GM12878 (cell line): Measurements from ENCODE around the gene FKBP2. TPM values are rescaled to one million over a fixed set of nuclear protein-coding genes. Genes with fewer than 3 reads are reported as not detected.

ENCODE experiments used
- EGR1 ChIP-seq, 2 experiments: IDR thresholded peaks; 1 replicate in 1 of 2; 2 replicates in 1 of 2; pipeline ENCODE4 v1.6.1; 2011 to 2012; ENCODE audit warnings: low read depth in 2 of 2, low read length in 2 of 2, borderline replicate concordance in 1 of 2, mild to moderate bottlenecking in 1 of 2, moderate library complexity in 1 of 2
- ETV6 ChIP-seq, 2 experiments: fragments of 450-650 bp in 1 of 2; IDR thresholded peaks in 1 of 2; conservative IDR thresholded peaks in 1 of 2; 2 replicates each; pipeline ENCODE4 v1.6.1; 2014; ENCODE audit warnings: antibody characterized with exemption in 1 of 2, borderline replicate concordance in 1 of 2, low read depth in 1 of 2, mild to moderate bottlenecking in 1 of 2, moderate library complexity in 1 of 2
- GABPA ChIP-seq: IDR thresholded peaks from 2 replicates; pipeline ENCODE4 v1.6.1; 2014; ENCODE audit warnings: antibody characterized with exemption, low read depth, mild to moderate bottlenecking, inconsistent platforms
- IRF4 ChIP-seq: IDR thresholded peaks from 2 replicates; pipeline ENCODE4 v1.6.1; 2011; ENCODE audit warnings: low read depth, low read length
- LARP7 ChIP-seq: fragments of 450-650 bp; IDR thresholded peaks from 2 replicates; pipeline ENCODE4 v1.6.1; 2017; ENCODE audit warnings: mild to moderate bottlenecking
- NBN ChIP-seq: fragments of 450-650 bp; IDR thresholded peaks from 2 replicates; pipeline ENCODE4 v1.6.1; 2016
- POU2F2 ChIP-seq: IDR thresholded peaks from 3 replicates; pipeline ENCODE4 v1.6.1; 2011; ENCODE audit warnings: low read depth, mild to moderate bottlenecking, low read length, borderline replicate concordance
- SMARCA5 ChIP-seq: fragments of 450-650 bp; IDR thresholded peaks from 2 replicates; pipeline ENCODE4 v1.6.1; 2017; ENCODE audit warnings: mild to moderate bottlenecking
- TCF3 ChIP-seq: IDR thresholded peaks from 2 replicates; pipeline ENCODE4 v1.6.1; 2012; ENCODE audit warnings: low read depth, mild to moderate bottlenecking, low read length, borderline replicate concordance; ENCODE audit not compliant: insufficient read depth
- polyA plus RNA-seq, 11 experiments: library from polyadenylated mRNA; depleted of rRNA in 4 of 11; unstranded in 6 of 11; stranded (reverse) in 5 of 11; fragments of >200 nt; fragmentation: Nextera tagmentation in 4 of 11; fragmentation: Illumina TruSeq in 1 of 11; extraction: Ambion mirVana in 4 of 11; extraction: Trizol in 1 of 11; gene quantifications; 1 replicate in 1 of 11; 2 replicates in 10 of 11; pipeline versions ENCODE4 v1.2.1 to v1.2.3, GENCODE V29; 2011 to 2016; ENCODE audit warnings: inconsistent platforms in 2 of 11, missing spikeins in 2 of 11, low read depth in 1 of 11
- total RNA-seq, 4 experiments: library from RNA; depleted of rRNA in 3 of 4; stranded (reverse); fragments of >200 nt in 3 of 4; fragmentation: Illumina TruSeq in 1 of 4; extraction: Trizol in 1 of 4; gene quantifications; 2 replicates each; pipeline versions ENCODE4 v1.2.1 to v1.2.3, GENCODE V29; 2013 to 2021
- TF ChIP-seq, protein P1 (sequence below): fragments of 150-350 bp; IDR thresholded peaks from 2 replicates; pipeline ENCODE4 v1.6.1; 2016; ENCODE audit warnings: low read depth, low read length
- TF ChIP-seq, protein P2 (sequence below): IDR thresholded peaks from 2 replicates; pipeline ENCODE4 v1.6.1; 2011; ENCODE audit warnings: borderline replicate concordance, low read depth, mild to moderate bottlenecking, moderate library complexity, low read length; ENCODE audit not compliant: insufficient read depth, poor library complexity, severe bottlenecking
- TF ChIP-seq, protein P3 (sequence below): IDR thresholded peaks from 2 replicates; pipeline ENCODE4 v1.6.1; 2012; ENCODE audit warnings: low read length, inconsistent platforms
- TF ChIP-seq, protein P4 (sequence below): fragments of 450-650 bp; formaldehyde crosslinking; IDR thresholded peaks from 2 replicates; pipeline ENCODE4 v1.4.0; 2020; ENCODE audit warnings: mild to moderate bottlenecking, moderate library complexity

Gene FKBP2
- total and polyA plus RNA-seq, 10 of the 15 experiments (the other 5 are each of a cell fraction or from before 2014, with no cell fraction given) = 1.8 to 99.7 (median 39.5) TPM

DNA sequence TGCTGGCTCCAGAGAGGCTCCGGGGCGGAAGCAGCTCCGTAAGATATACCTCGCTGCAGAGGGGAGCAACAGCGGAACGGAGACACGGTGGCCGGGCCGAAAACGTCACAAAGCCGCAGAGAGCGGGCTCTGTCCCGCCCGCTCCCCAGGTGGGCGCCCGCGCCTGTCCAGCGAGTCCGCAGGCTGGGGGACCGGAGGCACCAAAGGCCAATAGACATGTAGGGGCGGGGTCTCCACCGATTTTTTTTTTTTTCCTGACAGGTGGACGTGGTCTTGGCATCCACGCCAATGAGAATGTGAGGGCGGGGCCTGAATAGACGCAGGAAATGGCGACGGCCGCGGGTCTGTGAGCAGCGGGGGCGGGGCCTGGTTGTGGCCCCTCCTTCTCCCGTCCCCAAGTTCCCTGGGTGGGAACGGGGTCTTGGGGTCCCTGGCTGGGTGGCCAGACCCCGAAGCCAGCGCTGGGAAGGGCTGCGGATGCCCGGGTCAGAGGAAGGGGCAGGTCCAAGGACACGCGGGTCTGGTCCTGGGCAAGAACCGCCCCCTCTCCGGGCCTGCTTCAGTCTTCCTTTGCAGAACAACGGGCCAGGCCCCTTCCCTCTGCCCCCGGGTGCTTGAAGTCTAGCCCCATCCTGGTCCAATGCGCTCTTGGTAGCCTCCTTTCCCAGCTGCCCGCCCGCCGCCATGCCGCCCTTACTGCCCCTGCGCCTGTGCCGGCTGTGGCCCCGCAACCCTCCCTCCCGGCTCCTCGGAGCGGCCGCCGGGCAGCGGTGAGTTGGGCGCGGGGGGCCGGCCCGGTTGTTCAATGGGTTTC lies 10.5 kb upstream of the FKBP2 start, which contains the start of gene DNAJC4 (continued):
- TF ChIP-seq IRF4 (no peak), POU2F2 (no peak), NBN (peak; percentile 54; the same call in 1 of the 2 replicates), EGR1 (IDR thresholded peaks at IDR 0.05; ENCODE audit: borderline replicate concordance in 1 of 2, low read depth in 2 of 2, low read length in 2 of 2) (peak in 1 of 2 experiments; percentile 31; a peak in 1 of 3 replicates), LARP7 (no peak), SMARCA5 (0 out of 2 replicates have a peak, but pooled peaks have one; percentile 27), GABPA (no peak), ETV6 (conservative IDR thresholded peaks at IDR 0.05 in 1 of 2, IDR thresholded peaks at IDR 0.05 in 1 of 2; ENCODE audit: borderline replicate concordance in 1 of 2, low read depth in 1 of 2) (peak in 1 of 2 experiments; percentile 17; a peak in 1 of 4 replicates), TCF3 (peak; percentile 94)
- TF ChIP-seq, protein P1, sequence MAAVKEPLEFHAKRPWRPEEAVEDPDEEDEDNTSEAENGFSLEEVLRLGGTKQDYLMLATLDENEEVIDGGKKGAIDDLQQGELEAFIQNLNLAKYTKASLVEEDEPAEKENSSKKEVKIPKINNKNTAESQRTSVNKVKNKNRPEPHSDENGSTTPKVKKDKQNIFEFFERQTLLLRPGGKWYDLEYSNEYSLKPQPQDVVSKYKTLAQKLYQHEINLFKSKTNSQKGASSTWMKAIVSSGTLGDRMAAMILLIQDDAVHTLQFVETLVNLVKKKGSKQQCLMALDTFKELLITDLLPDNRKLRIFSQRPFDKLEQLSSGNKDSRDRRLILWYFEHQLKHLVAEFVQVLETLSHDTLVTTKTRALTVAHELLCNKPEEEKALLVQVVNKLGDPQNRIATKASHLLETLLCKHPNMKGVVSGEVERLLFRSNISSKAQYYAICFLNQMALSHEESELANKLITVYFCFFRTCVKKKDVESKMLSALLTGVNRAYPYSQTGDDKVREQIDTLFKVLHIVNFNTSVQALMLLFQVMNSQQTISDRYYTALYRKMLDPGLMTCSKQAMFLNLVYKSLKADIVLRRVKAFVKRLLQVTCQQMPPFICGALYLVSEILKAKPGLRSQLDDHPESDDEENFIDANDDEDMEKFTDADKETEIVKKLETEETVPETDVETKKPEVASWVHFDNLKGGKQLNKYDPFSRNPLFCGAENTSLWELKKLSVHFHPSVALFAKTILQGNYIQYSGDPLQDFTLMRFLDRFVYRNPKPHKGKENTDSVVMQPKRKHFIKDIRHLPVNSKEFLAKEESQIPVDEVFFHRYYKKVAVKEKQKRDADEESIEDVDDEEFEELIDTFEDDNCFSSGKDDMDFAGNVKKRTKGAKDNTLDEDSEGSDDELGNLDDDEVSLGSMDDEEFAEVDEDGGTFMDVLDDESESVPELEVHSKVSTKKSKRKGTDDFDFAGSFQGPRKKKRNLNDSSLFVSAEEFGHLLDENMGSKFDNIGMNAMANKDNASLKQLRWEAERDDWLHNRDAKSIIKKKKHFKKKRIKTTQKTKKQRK = no peak
- TF ChIP-seq, protein P2, sequence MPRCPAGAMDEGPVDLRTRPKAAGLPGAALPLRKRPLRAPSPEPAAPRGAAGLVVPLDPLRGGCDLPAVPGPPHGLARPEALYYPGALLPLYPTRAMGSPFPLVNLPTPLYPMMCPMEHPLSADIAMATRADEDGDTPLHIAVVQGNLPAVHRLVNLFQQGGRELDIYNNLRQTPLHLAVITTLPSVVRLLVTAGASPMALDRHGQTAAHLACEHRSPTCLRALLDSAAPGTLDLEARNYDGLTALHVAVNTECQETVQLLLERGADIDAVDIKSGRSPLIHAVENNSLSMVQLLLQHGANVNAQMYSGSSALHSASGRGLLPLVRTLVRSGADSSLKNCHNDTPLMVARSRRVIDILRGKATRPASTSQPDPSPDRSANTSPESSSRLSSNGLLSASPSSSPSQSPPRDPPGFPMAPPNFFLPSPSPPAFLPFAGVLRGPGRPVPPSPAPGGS = no peak
- TF ChIP-seq, protein P3, sequence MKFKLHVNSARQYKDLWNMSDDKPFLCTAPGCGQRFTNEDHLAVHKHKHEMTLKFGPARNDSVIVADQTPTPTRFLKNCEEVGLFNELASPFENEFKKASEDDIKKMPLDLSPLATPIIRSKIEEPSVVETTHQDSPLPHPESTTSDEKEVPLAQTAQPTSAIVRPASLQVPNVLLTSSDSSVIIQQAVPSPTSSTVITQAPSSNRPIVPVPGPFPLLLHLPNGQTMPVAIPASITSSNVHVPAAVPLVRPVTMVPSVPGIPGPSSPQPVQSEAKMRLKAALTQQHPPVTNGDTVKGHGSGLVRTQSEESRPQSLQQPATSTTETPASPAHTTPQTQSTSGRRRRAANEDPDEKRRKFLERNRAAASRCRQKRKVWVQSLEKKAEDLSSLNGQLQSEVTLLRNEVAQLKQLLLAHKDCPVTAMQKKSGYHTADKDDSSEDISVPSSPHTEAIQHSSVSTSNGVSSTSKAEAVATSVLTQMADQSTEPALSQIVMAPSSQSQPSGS = no peak
- TF ChIP-seq, protein P4, sequence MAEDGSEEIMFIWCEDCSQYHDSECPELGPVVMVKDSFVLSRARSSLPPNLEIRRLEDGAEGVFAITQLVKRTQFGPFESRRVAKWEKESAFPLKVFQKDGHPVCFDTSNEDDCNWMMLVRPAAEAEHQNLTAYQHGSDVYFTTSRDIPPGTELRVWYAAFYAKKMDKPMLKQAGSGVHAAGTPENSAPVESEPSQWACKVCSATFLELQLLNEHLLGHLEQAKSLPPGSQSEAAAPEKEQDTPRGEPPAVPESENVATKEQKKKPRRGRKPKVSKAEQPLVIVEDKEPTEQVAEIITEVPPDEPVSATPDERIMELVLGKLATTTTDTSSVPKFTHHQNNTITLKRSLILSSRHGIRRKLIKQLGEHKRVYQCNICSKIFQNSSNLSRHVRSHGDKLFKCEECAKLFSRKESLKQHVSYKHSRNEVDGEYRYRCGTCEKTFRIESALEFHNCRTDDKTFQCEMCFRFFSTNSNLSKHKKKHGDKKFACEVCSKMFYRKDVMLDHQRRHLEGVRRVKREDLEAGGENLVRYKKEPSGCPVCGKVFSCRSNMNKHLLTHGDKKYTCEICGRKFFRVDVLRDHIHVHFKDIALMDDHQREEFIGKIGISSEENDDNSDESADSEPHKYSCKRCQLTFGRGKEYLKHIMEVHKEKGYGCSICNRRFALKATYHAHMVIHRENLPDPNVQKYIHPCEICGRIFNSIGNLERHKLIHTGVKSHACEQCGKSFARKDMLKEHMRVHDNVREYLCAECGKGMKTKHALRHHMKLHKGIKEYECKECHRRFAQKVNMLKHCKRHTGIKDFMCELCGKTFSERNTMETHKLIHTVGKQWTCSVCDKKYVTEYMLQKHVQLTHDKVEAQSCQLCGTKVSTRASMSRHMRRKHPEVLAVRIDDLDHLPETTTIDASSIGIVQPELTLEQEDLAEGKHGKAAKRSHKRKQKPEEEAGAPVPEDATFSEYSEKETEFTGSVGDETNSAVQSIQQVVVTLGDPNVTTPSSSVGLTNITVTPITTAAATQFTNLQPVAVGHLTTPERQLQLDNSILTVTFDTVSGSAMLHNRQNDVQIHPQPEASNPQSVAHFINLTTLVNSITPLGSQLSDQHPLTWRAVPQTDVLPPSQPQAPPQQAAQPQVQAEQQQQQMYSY (CRISPR knock-in tag) = no peak
